Cardiac muscle cell (in vitro differentiated cells and primary cell): Measurements from ENCODE around the gene ATXN7. TPM values are rescaled to one million over a fixed set of nuclear protein-coding genes. Genes with fewer than 3 reads are reported as not detected.

ENCODE experiments used
- DNase-seq, 2 donors: peaks; one replicate each; pipeline versions ENCODE4 v3.0.0 to v3.0.0-alpha.2; 2010 to 2017; ENCODE audit warnings: low read depth in 1 of 2, low spot score in 1 of 2
- H3K27ac ChIP-seq: fragments of 200-600 bp; sonication (generic); 2 replicates; pipeline ENCODE4 v1.5.1; 2016
- H3K27me3 ChIP-seq: fragments of 200-600 bp; sonication (generic); 2 replicates; pipeline ENCODE4 v1.6.0; 2016; ENCODE audit warnings: control low read depth
- H3K36me3 ChIP-seq: fragments of 200-600 bp; sonication (generic); 2 replicates; pipeline ENCODE4 v1.5.1; 2016; ENCODE audit warnings: control low read depth
- H3K4me1 ChIP-seq: fragments of 200-600 bp; sonication (generic); 2 replicates; pipeline ENCODE4 v1.8.1; 2017; ENCODE audit warnings: low read depth, mild to moderate bottlenecking, mixed run types
- H3K4me3 ChIP-seq: fragments of 200-600 bp; sonication (generic); 2 replicates; pipeline ENCODE4 v1.5.1; 2016; ENCODE audit warnings: mild to moderate bottlenecking
- H3K9me3 ChIP-seq: fragments of 200-600 bp; sonication (generic); 2 replicates; pipeline ENCODE4 v1.5.1; 2017; ENCODE audit warnings: low read depth, mild to moderate bottlenecking, control low read depth
- polyA plus RNA-seq: library from polyadenylated mRNA; unstranded; fragments of >200 nt; fragmentation: Nextera tagmentation; extraction: Ambion mirVana; gene quantifications from 2 replicates; pipeline ENCODE4 v1.2.1, GENCODE V29; 2016
- total RNA-seq: library from RNA; depleted of rRNA; stranded (reverse); fragments of >200 nt; gene quantifications from 2 replicates; pipeline ENCODE4 v1.2.3, GENCODE V29; 2016
- TF ChIP-seq, protein P1 (sequence below): IDR thresholded peaks from 2 replicates; pipeline ENCODE4 v1.5.1; 2012; ENCODE audit warnings: low read depth, mild to moderate bottlenecking, low read length

Gene ATXN7
- total and polyA plus RNA-seq, 2 experiments from 2014 or later, result 8.2 to 8.3 TPM

DNA sequence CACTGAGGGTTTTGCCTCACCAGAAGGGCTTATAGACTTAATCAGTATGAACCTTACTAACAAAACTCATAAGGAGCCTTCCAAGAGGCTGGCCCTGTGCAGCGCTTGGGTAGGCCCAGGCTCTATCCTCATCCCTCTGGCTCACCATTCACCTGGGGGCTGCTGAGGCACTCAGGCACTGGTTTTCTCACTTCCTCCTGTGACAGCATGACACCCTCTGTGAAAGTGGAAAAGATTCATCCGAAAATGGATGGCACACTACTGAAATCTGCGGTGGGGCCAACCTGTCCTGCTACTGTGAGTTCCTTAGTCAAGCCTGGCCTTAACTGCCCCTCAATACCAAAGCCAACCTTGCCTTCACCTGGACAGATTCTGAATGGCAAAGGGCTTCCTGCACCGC is 118.3 kb downstream of the ATXN7 start:
- no peak overlapping the region for H3K27ac ChIP-seq
- TF ChIP-seq, protein P1, sequence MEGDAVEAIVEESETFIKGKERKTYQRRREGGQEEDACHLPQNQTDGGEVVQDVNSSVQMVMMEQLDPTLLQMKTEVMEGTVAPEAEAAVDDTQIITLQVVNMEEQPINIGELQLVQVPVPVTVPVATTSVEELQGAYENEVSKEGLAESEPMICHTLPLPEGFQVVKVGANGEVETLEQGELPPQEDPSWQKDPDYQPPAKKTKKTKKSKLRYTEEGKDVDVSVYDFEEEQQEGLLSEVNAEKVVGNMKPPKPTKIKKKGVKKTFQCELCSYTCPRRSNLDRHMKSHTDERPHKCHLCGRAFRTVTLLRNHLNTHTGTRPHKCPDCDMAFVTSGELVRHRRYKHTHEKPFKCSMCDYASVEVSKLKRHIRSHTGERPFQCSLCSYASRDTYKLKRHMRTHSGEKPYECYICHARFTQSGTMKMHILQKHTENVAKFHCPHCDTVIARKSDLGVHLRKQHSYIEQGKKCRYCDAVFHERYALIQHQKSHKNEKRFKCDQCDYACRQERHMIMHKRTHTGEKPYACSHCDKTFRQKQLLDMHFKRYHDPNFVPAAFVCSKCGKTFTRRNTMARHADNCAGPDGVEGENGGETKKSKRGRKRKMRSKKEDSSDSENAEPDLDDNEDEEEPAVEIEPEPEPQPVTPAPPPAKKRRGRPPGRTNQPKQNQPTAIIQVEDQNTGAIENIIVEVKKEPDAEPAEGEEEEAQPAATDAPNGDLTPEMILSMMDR, result no peak
- H3K9me3 ChIP-seq, result no peaks in the 10 kb centered on the region
- DNase-seq, result no peak
- no peaks in the 10 kb centered on the region for H3K4me1 ChIP-seq
- no peak overlapping the region for H3K4me3 ChIP-seq
- no peaks in the 10 kb centered on the region for H3K36me3 ChIP-seq
- no peaks in the 10 kb centered on the region for H3K27me3 ChIP-seq

DNA sequence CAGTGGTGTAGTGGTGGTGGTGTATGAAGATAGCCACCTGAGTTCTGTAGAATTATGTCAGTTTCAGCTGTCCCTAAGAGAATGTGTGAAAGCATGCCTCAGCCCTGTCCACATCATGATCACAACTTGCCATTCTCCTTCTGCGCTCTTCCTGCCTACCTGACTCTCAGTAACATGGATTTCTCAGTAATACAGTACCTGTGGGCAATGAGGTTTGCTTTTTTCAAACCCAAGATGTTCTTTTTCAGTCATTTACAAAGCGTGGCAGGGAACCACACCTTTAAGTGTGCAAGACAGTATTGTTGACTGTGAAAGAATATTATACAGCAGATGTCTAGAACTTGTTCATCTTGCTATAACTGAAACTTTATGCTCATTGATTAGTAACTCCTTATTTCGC is 120.7 kb downstream of the ATXN7 start:
- Histone ChIP-seq H3K4me3 (no peak overlapping the region), H3K36me3 (peaks cover 5% of the 10 kb centered on the region)

DNA sequence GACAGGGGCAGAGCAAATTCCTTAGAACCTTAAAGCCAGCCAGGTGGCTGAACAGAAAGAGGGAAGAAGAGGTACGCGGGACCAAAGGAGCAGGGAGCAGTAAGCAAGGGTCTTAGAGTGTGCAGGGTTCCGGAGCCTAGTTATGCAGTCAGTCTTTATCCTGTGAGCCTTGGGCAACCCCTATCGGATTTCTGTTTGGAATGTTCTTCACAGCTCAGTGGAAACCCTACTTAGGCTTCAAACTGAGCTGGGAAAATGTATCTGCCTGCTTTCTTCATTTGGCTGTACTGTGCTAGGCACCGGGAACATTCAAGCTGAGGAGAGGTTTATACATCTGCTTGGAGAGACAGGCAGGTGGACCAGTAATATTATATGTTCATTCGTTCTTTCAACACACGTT is 122.5 kb downstream of the ATXN7 start:
- Histone ChIP-seq H3K4me3 (no peak overlapping the region), H3K27ac (no peak overlapping the region), H3K27me3 (no peaks in the 10 kb centered on the region), H3K36me3 (peaks cover 13% of the 10 kb centered on the region), H3K4me1 (no peaks in the 10 kb centered on the region), H3K9me3 (no peaks in the 10 kb centered on the region)
- TF ChIP-seq, protein P1, result no peak
- DNase-seq, result no peak

More for the DNA sequence above, 120.7 kb downstream of the ATXN7 start:
- Histone ChIP-seq H3K4me1 (no peaks in the 10 kb centered on the region), H3K27ac (no peak overlapping the region), H3K27me3 (no peaks in the 10 kb centered on the region), H3K9me3 (no peaks in the 10 kb centered on the region)
- no peak for DNase-seq
- TF ChIP-seq, protein P1, result no peak

DNA sequence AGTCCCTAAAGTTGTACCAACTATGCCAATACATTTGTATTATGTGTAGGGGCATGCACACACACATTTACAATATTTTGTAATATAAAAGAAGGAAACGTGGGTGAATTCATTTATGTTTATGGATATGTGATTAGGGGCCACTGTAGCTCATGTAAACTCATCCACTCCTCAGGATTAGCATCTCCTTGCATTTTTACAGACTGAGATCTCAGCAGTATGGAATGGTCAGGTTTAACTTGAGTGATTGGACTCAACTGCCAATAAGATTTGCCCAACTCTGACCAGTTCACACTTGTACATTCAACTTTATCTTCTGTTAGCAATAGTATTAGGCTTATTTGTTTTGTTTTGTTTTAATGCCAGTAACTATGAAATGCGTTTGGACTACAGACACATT is 123.2 kb downstream of the ATXN7 start:
- H3K9me3 ChIP-seq, result no peaks in the 10 kb centered on the region
- no peaks in the 10 kb centered on the region for H3K27me3 ChIP-seq
- H3K4me1 ChIP-seq, result no peaks in the 10 kb centered on the region
- H3K27ac ChIP-seq, result no peak overlapping the region
- DNase-seq, result no peak
- TF ChIP-seq, protein P1, result no peak
- peaks cover 15% of the 10 kb centered on the region for H3K36me3 ChIP-seq
- no peak overlapping the region for H3K4me3 ChIP-seq

DNA sequence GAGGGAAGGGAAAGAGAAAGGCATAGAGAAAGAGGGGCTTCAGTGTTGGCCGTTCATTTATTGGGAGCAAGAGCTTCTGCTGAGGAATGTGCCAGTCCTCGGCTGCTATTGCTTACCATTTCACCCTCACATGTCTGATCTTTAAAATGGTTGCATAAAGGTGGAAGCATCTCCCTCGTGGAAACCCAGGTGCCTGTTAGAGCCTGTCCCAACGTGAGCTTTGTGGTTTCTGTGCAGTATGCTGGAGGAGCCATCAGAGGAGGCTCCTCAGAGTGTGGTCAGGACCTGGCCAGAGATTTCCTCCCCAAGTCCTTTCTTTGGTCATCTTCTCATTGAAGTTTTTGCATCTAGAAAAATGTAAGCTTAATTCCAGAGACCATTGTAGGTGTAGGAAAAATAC is 125.3 kb downstream of the ATXN7 start:
- H3K4me1 ChIP-seq, result no peaks in the 10 kb centered on the region
- no peaks in the 10 kb centered on the region for H3K9me3 ChIP-seq
- H3K27ac ChIP-seq, result no peak overlapping the region
- H3K27me3 ChIP-seq, result no peaks in the 10 kb centered on the region
- no peak for DNase-seq
- no peak overlapping the region for H3K4me3 ChIP-seq
- H3K36me3 ChIP-seq, result peaks cover 15% of the 10 kb centered on the region
- TF ChIP-seq, protein P1, result no peak

DNA sequence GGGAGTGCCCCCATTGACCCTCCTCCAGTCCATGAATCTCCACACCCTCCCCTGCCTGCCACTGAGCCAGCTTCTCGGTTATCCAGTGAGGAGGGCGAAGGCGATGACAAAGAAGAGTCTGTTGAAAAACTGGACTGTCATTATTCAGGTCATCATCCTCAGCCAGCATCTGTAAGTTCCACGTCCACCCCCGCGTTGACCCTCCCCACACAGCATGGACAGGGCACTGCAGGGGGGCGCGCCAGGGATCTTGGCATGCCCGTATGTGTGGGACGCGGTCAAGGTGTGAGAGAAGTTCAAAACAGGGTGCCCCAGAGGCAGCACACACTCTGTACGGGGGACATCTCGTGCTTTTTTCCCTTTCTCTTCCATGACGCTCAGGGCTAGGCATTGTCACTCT is 126.5 kb downstream of the ATXN7 start:
- H3K36me3 ChIP-seq, result peaks cover 21% of the 10 kb centered on the region
- TF ChIP-seq, protein P1, result no peak
- H3K4me1 ChIP-seq, result no peaks in the 10 kb centered on the region

More for the DNA sequence above, 126.5 kb downstream of the ATXN7 start:
- H3K4me3 ChIP-seq, result no peak overlapping the region
- H3K27ac ChIP-seq, result no peak overlapping the region
- no peaks in the 10 kb centered on the region for H3K27me3 ChIP-seq
- H3K9me3 ChIP-seq, result no peaks in the 10 kb centered on the region
- DNase-seq, result no peak
